Mucosa of descending colon (tissue), 3 donors: Measurements from ENCODE around the gene S100PBP. TPM values are rescaled to one million over a fixed set of nuclear protein-coding genes. Genes with fewer than 3 reads are reported as not detected.

Source experiments
- ATAC-seq: fragments of 200-7000 bp; cut with Tn5 transposase; one replicate; pipeline ENCODE4 v1.9.1; 2020; ENCODE audit warnings: mild to moderate bottlenecking, moderate library complexity
- DNase-seq, 3 donors: peaks; one replicate each; pipeline ENCODE4 v3.0.0-alpha.2; 2020
- H3K36me3 ChIP-seq: fragments of 200-600 bp; one replicate; pipeline ENCODE4 v1.8.0; 2021; ENCODE audit warnings: low read depth, mild to moderate bottlenecking
- H3K4me1 ChIP-seq: fragments of 200-600 bp; one replicate; pipeline ENCODE4 v1.8.0; 2021; ENCODE audit warnings: low read depth, mild to moderate bottlenecking
- H3K4me3 ChIP-seq: fragments of 200-600 bp; one replicate; pipeline ENCODE4 v1.8.0; 2021; ENCODE audit warnings: mild to moderate bottlenecking
- H3K9me3 ChIP-seq: fragments of 200-600 bp; one replicate; pipeline ENCODE4 v1.8.0; 2021; ENCODE audit warnings: mild to moderate bottlenecking
- CTCF ChIP-seq: fragments of 200-600 bp; IDR thresholded peaks from one replicate; pipeline ENCODE4 v1.8.0; 2022; ENCODE audit warnings: antibody characterized with exemption, mild to moderate bottlenecking
- intact Hi-C, 2 donors: fragments of 100-400 bp; cut with DNase I in 1 of 2; cut with micrococcal nuclease in 1 of 2; formaldehyde crosslinking; loops; one replicate each; pipeline versions ENCODE4 v1.11.0 to v1.11.1; 2022; cut with DNase I, micrococcal nuclease
- total RNA-seq, 3 donors: library from RNA; stranded (reverse); fragmentation: NEBNext Ultra II Directional in 2 of 3; extraction: Animal tissue kit (Norgen Biotek cat#: 25700) in 2 of 3; gene quantifications; one replicate each; pipeline versions ENCODE4 v1.2.1 to v1.2.4, GENCODE V29; 2021 to 2023
- donor health status: DM: no; HTN: no; CAD: no; lungs with moderate emphysema.
- donor health status: DM: no; HTN: no; CAD: no.
- donor health status: DM: no; HTN: yes; CAD: no.

Gene S100PBP
- total RNA-seq, 3 donors from 2014 or later = 23.7 to 38.8 (median 31.0) TPM

GRCh38 chr1:32883338-32884031 lies 66.0 kb downstream of the S100PBP start:
- Histone ChIP-seq H3K4me3 (no peak overlapping the region), H3K4me1 (peaks cover 6% of the 10 kb centered on the region), H3K36me3 (no peaks in the 10 kb centered on the region), H3K9me3 (no peaks in the 10 kb centered on the region)
- ATAC-seq (no peak), DNase-seq (no peak)
- intact Hi-C loops = no loop called here
- TF ChIP-seq CTCF = no peak

GRCh38 chr1:32884032-32884372 lies 66.5 kb downstream of the S100PBP start:
- H3K36me3 ChIP-seq = no peaks in the 10 kb centered on the region
- DNase-seq = no peak
- H3K4me3 ChIP-seq = no peak overlapping the region
- H3K9me3 ChIP-seq = no peaks in the 10 kb centered on the region
- H3K4me1 ChIP-seq = peaks cover 6% of the 10 kb centered on the region
- no peak for TF ChIP-seq CTCF
- ATAC-seq = no peak
- intact Hi-C loops = no loop called here

GRCh38 chr1:32884726-32885125 lies 67.3 kb downstream of the S100PBP start:
- Histone ChIP-seq H3K4me1 (peaks cover 6% of the 10 kb centered on the region), H3K36me3 (no peaks in the 10 kb centered on the region), H3K9me3 (no peaks in the 10 kb centered on the region), H3K4me3 (no peak overlapping the region)
- DNase-seq = no peak
- no peak for ATAC-seq
- TF ChIP-seq CTCF = no peak
- intact Hi-C loops = no loop called here

GRCh38 chr1:32885676-32886003 lies 68.2 kb downstream of the S100PBP start:
- DNase-seq (no peak), ATAC-seq (no peak)
- no peaks in the 10 kb centered on the region for H3K9me3 ChIP-seq
- TF ChIP-seq CTCF = no peak
- intact Hi-C loops = no loop called here
- H3K4me1 ChIP-seq = peaks cover 6% of the 10 kb centered on the region
- no peaks in the 10 kb centered on the region for H3K36me3 ChIP-seq
- no peak overlapping the region for H3K4me3 ChIP-seq

- Histone ChIP-seq H3K4me1 (peaks cover 6% of the 10 kb centered on the region), H3K36me3 (no peaks in the 10 kb centered on the region), H3K9me3 (no peaks in the 10 kb centered on the region), H3K4me3 (no peak within 1 kb of the TSS)
- TF ChIP-seq CTCF = peak; percentile 33
- intact Hi-C loops = no loop called here
- DNase-seq = peak in 2 of 3 donors; percentile 82 to 84
- ATAC-seq = peak; percentile 93
Measured at GRCh38 chr1:32886004-32886827, 68.8 kb downstream of the S100PBP start, which contains the start of gene HPCA. Gene HPCA, plus strand, starts transcription at chr1:32886491. Its CDS starts 2,408 bp downstream, at chr1:32888899.
